ENCODE measurements around the gene TAF6L. TPM values are rescaled to one million over a fixed set of nuclear protein-coding genes. Genes with fewer than 3 reads are reported as not detected.

Gene TAF6L
- total and polyA plus RNA-seq, 2 of the 8 experiments (the other 6 are each of a cell fraction or from before 2014, with no cell fraction given) = 24.8 to 31.9 TPM

GRCh38 chr11:62787005-62787759 is 16.0 kb downstream of the TAF6L start, which contains the start of gene TMEM179B (continued):
- TF ChIP-seq CBX8 (IDR thresholded peaks at IDR 0.05; ENCODE audit: borderline replicate concordance, low read depth, low read length) = no peak
- peak; percentile 62; the same call in 1 of the 2 replicates for TF ChIP-seq E2F6 (IDR thresholded peaks at IDR 0.05)
- peak; percentile 58 for TF ChIP-seq KDM5A (IDR thresholded peaks at IDR 0.05; ENCODE audit: low read length)
- TF ChIP-seq GABPA (IDR thresholded peaks at IDR 0.05; ENCODE audit: borderline replicate concordance, insufficient read depth, low read length) = peak; percentile 90; the same call in 1 of the 2 replicates
- TF ChIP-seq ATF2 (IDR thresholded peaks at IDR 0.05; ENCODE audit: low read length) = peak; percentile 32; the same call in 1 of the 2 replicates
- TF ChIP-seq ATF3 (IDR thresholded peaks at IDR 0.05; ENCODE audit: insufficient read depth, low read depth, low read length) = 0 out of 2 replicates have a peak, but pooled peaks have one; percentile 14
- peak; percentile 65; the same call in 1 of the 2 replicates for TF ChIP-seq JUND (IDR thresholded peaks at IDR 0.05; ENCODE audit: low read length)
- peak; percentile 88 for TF ChIP-seq TAF1 (IDR thresholded peaks at IDR 0.05; ENCODE audit: low read depth, low read length)
- no peak for TF ChIP-seq CTBP2 (IDR thresholded peaks at IDR 0.05; ENCODE audit: borderline replicate concordance, insufficient read depth, insufficient read length, low read length)
- TF ChIP-seq SIX5 (IDR thresholded peaks at IDR 0.05; ENCODE audit: low read depth, low read length) = no peak
- no peak for TF ChIP-seq SAP30 (IDR thresholded peaks at IDR 0.05; ENCODE audit: insufficient read depth, insufficient replicate concordance, low read length)
- TF ChIP-seq SIN3A (conservative IDR thresholded peaks at IDR 0.05 in 1 of 2, IDR thresholded peaks at IDR 0.05 in 1 of 2; ENCODE audit: low read depth in 1 of 2, low read length in 2 of 2) = peak in 1 of 2 experiments; percentile 70; a peak in 3 of 4 replicates
- TF ChIP-seq POLR2AphosphoS5 (IDR thresholded peaks at IDR 0.05; ENCODE audit: low read depth, low read length) = peak; percentile 98
- TF ChIP-seq RFX5 (IDR thresholded peaks at IDR 0.05; ENCODE audit: borderline replicate concordance, low read depth, low read length) = no peak
- peak; percentile 91 for TF ChIP-seq TAF7 (optimal IDR thresholded peaks at IDR 0.05; ENCODE audit: borderline replicate concordance, low read depth, low read length)
- peak; percentile 74; the same call in 1 of the 2 replicates for TF ChIP-seq FOSL1 (IDR thresholded peaks at IDR 0.05; ENCODE audit: insufficient read depth, low read depth, low read length)
- TF ChIP-seq EP300 (IDR thresholded peaks at IDR 0.05; ENCODE audit: borderline replicate concordance in 1 of 2, low read depth in 2 of 2, low read length in 2 of 2) = peak in 1 of 2 experiments; percentile 71; a peak in 1 of 3 replicates
- TF ChIP-seq SP4 (IDR thresholded peaks at IDR 0.05; ENCODE audit: low read length) = no peak
- TF ChIP-seq HDAC6 (IDR thresholded peaks at IDR 0.05; ENCODE audit: low read depth, low read length) = no peak

Data from H1 (cell line).